Measurements from ENCODE around the gene CSTB. TPM values are rescaled to one million over a fixed set of nuclear protein-coding genes. Genes with fewer than 3 reads are reported as not detected.

CSTB gene
- total RNA-seq, 1 experiment from 2014 or later, result 55.9 TPM

DNA sequence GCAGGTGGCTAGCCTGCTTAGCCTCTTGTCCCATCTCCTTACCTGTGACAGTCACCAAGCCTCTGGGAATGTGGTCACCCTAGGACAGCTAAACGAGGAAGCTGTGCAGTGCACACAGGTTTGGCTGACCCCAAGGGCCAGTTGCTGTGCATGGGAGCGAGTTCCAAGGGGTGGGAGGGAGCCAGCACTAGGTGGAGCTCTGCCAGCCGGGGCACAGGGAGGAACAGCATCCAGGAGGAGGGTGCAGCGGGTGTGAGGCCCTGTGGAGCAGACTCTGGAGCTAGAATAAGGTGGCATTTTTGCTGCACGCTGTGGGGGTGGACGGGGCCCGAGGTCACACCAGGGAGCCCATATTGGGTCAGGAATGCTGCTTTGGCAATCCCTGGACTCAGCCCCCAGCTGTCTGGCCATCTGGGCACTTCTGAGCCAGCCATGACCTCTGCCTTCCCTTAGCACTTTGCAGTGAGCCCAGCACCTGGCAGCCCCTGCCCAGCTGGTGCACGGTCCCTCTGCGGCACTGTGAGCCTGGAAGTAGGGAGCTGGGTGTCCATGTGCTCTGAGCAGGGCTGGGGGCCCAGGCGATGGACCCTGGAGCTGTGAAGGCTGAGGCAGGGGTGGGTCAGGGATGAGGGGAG lies 48.5 kb downstream of the CSTB start:
- H3K4me3 ChIP-seq (ENCODE audit: low read depth, low read length, poor library complexity, severe bottlenecking), result peak overlapping the region; percentile 47
- H3K9me3 ChIP-seq (ENCODE audit: low read depth, low read length, poor library complexity, severe bottlenecking), result no peaks in the 10 kb centered on the region
- TF ChIP-seq, protein P1, sequence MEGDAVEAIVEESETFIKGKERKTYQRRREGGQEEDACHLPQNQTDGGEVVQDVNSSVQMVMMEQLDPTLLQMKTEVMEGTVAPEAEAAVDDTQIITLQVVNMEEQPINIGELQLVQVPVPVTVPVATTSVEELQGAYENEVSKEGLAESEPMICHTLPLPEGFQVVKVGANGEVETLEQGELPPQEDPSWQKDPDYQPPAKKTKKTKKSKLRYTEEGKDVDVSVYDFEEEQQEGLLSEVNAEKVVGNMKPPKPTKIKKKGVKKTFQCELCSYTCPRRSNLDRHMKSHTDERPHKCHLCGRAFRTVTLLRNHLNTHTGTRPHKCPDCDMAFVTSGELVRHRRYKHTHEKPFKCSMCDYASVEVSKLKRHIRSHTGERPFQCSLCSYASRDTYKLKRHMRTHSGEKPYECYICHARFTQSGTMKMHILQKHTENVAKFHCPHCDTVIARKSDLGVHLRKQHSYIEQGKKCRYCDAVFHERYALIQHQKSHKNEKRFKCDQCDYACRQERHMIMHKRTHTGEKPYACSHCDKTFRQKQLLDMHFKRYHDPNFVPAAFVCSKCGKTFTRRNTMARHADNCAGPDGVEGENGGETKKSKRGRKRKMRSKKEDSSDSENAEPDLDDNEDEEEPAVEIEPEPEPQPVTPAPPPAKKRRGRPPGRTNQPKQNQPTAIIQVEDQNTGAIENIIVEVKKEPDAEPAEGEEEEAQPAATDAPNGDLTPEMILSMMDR (conservative IDR thresholded peaks at IDR 0.05; ENCODE audit: low read depth, low read length), result 0 out of 2 replicates have a peak, but pooled peaks have one; percentile 25
- no peak for TF ChIP-seq EZH2 (IDR thresholded peaks at IDR 0.05; ENCODE audit: borderline replicate concordance, low read depth, low read length, poor library complexity, severe bottlenecking)
- ChIA-PET POLR2A (ENCODE audit: low non-redundant PET) (no interaction called here), CTCF (no interaction called here)
- no peak for DNase-seq (ENCODE audit: low spot score)
- peaks cover 5% of the 10 kb centered on the region for H3K36me3 ChIP-seq (ENCODE audit: insufficient read depth, low read length, poor library complexity, severe bottlenecking)
- no peaks in the 10 kb centered on the region for H3K27me3 ChIP-seq (replicated peaks; ENCODE audit: insufficient read depth, low read depth, low read length, poor library complexity)
- intact Hi-C loops (cut with micrococcal nuclease; ENCODE audit: unreplicated experiment), result no loop called here
- BruUV-seq (replicated peaks), result no TSS peak
- H3K27ac ChIP-seq (ENCODE audit: low read depth, low read length, poor library complexity, severe bottlenecking), result peak overlapping the region; percentile 75
- peaks cover 70% of the 10 kb centered on the region for H3K4me1 ChIP-seq (ENCODE audit: insufficient read depth, low read length, poor library complexity, severe bottlenecking)

DNA sequence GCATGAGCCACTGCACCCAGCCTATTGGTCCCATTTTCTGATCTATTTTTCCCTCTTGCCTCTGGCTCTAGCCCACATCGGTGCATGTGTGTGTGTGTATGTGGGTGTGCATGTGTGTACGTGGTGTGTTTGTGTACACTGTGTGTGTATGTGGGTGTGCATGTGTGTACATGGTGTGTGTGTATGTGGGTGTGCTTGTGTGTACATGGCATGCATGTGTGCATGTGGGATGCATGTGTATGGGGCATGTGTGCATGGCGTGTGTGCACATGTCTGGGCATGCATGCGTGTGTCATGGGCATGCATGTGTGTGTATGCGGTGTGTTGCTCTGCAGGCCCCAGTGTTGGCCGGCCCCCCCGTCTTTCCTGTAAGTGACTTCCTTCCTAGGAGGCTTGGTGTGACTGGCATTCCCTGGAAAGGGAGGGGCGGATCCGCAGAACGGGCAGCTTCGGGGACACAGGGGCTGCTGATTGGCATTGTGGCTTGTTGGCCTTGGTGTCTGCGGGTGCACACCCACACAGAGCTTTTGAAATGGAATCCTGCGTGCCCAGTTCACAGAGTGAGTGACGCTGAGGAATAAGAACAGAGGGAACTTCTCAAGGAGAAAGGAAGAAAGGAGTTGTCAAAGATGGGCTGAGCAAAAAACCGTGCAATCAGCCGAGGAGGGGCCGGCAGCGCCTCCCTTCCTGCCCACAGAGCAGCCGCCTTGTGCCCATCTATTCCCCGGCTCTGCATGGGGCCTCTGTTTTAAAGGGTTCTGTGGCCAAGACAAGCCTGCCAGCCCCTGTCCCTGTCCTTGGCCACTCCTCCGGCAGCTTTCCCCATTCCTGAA lies 49.2 kb downstream of the CSTB start:
- intact Hi-C loops (cut with micrococcal nuclease; ENCODE audit: unreplicated experiment), result no loop called here
- POLR2A ChIA-PET (ENCODE audit: low non-redundant PET), result no interaction called here
- peaks cover 5% of the 10 kb centered on the region for H3K36me3 ChIP-seq (ENCODE audit: insufficient read depth, low read length, poor library complexity, severe bottlenecking)
- H3K9me3 ChIP-seq (ENCODE audit: low read depth, low read length, poor library complexity, severe bottlenecking), result no peaks in the 10 kb centered on the region
- TF ChIP-seq, protein P1 (conservative IDR thresholded peaks at IDR 0.05; ENCODE audit: low read depth, low read length), result no peak
- TF ChIP-seq EZH2 (IDR thresholded peaks at IDR 0.05; ENCODE audit: borderline replicate concordance, low read depth, low read length, poor library complexity, severe bottlenecking), result no peak
- DNase-seq (ENCODE audit: low spot score), result no peak
- no peak overlapping the region for H3K4me3 ChIP-seq (ENCODE audit: low read depth, low read length, poor library complexity, severe bottlenecking)
- CTCF ChIA-PET, result no interaction called here
- peaks cover 63% of the 10 kb centered on the region for H3K4me1 ChIP-seq (ENCODE audit: insufficient read depth, low read length, poor library complexity, severe bottlenecking)
- H3K27ac ChIP-seq (ENCODE audit: low read depth, low read length, poor library complexity, severe bottlenecking), result peak overlapping the region; percentile 75
- BruUV-seq (replicated peaks), result no TSS peak
- H3K27me3 ChIP-seq (replicated peaks; ENCODE audit: insufficient read depth, low read depth, low read length, poor library complexity), result no peaks in the 10 kb centered on the region

Other genes starting within 250 kb of the CSTB start
- gene HSF2BP, start 116.8 kb downstream of the CSTB start, total RNA-seq (2021), result 2.4 and 3.0 TPM in 2 replicates
- gene RRP1B, start 116.7 kb downstream of the CSTB start, total RNA-seq (2021), result 67.0 and 73.5 TPM in 2 replicates
- 114 and 116 TPM in 2 replicates for gene PDXK, start 57.2 kb downstream of the CSTB start, total RNA-seq (2021)
- 72.5 and 86.4 TPM in 2 replicates for gene RRP1, start 13.3 kb upstream of the CSTB start, total RNA-seq (2021)
- gene AGPAT3, start 88.9 kb upstream of the CSTB start, total RNA-seq (2021), result 68.7 and 69.6 TPM in 2 replicates
- gene TRAPPC10, start 236.0 kb upstream of the CSTB start, total RNA-seq (2021), result 46.6 and 51.4 TPM in 2 replicates